SK-N-SH (cell line): ENCODE measurements around the gene SLC17A9. TPM values are rescaled to one million over a fixed set of nuclear protein-coding genes. Genes with fewer than 3 reads are reported as not detected.
A peak's percentile ranks its signal among the peaks of the same experiment; 100 is the strongest.

Source experiments
- CTCF ChIA-PET: fragments of 300-600, 350-600 bp; formaldehyde crosslinking; extraction: SDS; loops from one replicate; lab custom pipeline; 2021; lab: Yijun Ruan, JAX
- POLR2A ChIA-PET: fragments of 350-600 bp; sonication (Branson Sonifier 250); formaldehyde crosslinking; extraction: SDS; loops from one replicate; lab custom pipeline; 2020; ENCODE audit warnings: antibody characterized with exemption, inconsistent platforms; lab: Yijun Ruan, JAX
- DNase-seq: peaks from one replicate; pipeline ENCODE4 v3.0.0; 2012
- H2AFZ ChIP-seq: fragments of 200-600 bp; sonication (generic); 2 replicates; pipeline ENCODE4 v1.8.1; 2016; ENCODE audit warnings: antibody characterized with exemption, mild to moderate bottlenecking, low read depth
- H3F3A ChIP-seq: fragments of 200-600 bp; sonication (generic); replicated peaks from 2 replicates; pipeline ENCODE3; 2016; ENCODE audit warnings: antibody characterized with exemption, mild to moderate bottlenecking; ENCODE audit not compliant: insufficient read depth
- H3K27ac ChIP-seq, 2 experiments: fragments of 200-500 bp in 1 of 2; fragments of 200-600 bp in 1 of 2; sonication (Bioruptor generic) in 1 of 2; sonication (generic), shearing (Covaris generic) in 1 of 2; 2 replicates each; pipeline versions ENCODE4 v1.5.1 to v1.6.1; 2014 to 2016; ENCODE audit warnings: low read depth in 2 of 2, inconsistent platforms in 1 of 2, low read length in 1 of 2, mild to moderate bottlenecking in 1 of 2, mixed read lengths in 1 of 2
- H3K27me3 ChIP-seq: fragments of 200-600 bp; sonication (generic), shearing (Covaris generic); 2 replicates; pipeline ENCODE4 v1.6.1; 2016; ENCODE audit warnings: mixed run types; ENCODE audit not compliant: insufficient read depth
- H3K36me3 ChIP-seq, 2 experiments: fragments of 200-500 bp in 1 of 2; fragments of 200-600 bp in 1 of 2; sonication (Bioruptor generic) in 1 of 2; sonication (generic) in 1 of 2; replicated peaks in 1 of 2; 2 replicates each; pipeline versions ENCODE3 to v1.5.1; 2014 to 2016; ENCODE audit warnings: low read length in 1 of 2, mild to moderate bottlenecking in 1 of 2; ENCODE audit not compliant: insufficient read depth in 2 of 2, control insufficient read depth in 1 of 2
- H3K4me1 ChIP-seq, 2 experiments: fragments of 200-500 bp in 1 of 2; fragments of 200-600 bp in 1 of 2; sonication (Bioruptor generic) in 1 of 2; sonication (generic), shearing (Covaris generic) in 1 of 2; 2 replicates each; pipeline versions ENCODE4 v1.5.1 to v1.6.1; 2014 to 2016; ENCODE audit warnings: low read depth in 1 of 2, low read length in 1 of 2, mixed run types in 1 of 2; ENCODE audit not compliant: insufficient read depth in 2 of 2, control insufficient read depth in 1 of 2
- H3K4me2 ChIP-seq: fragments of 200-600 bp; sonication (generic), shearing (Covaris generic); 2 replicates; pipeline ENCODE4 v1.6.1; 2017; ENCODE audit warnings: mixed run types
- H3K4me3 ChIP-seq, 2 experiments: fragments of 200-500 bp in 1 of 2; fragments of 200-600 bp in 1 of 2; sonication (Bioruptor generic) in 1 of 2; sonication (generic), shearing (Covaris generic) in 1 of 2; 2 replicates each; pipeline versions ENCODE4 v1.5.1 to v1.8.1; 2014 to 2016; ENCODE audit warnings: low read depth in 2 of 2, inconsistent platforms in 1 of 2, low read length in 1 of 2, mild to moderate bottlenecking in 1 of 2, mixed read lengths in 1 of 2, moderate library complexity in 1 of 2
- H3K79me2 ChIP-seq: fragments of 200-600 bp; sonication (generic); 2 replicates; pipeline ENCODE4 v1.8.1; 2017; ENCODE audit warnings: mild to moderate bottlenecking; ENCODE audit not compliant: insufficient read depth
- H3K9ac ChIP-seq: fragments of 200-600 bp; sonication (generic); 2 replicates; pipeline ENCODE4 v1.6.1; 2017; ENCODE audit warnings: mixed run types
- H3K9me2 ChIP-seq: fragments of 200-600 bp; sonication (generic); 2 replicates; pipeline ENCODE4 v1.6.1; 2017; ENCODE audit warnings: mixed run types
- H3K9me3 ChIP-seq: fragments of 200-600 bp; sonication (generic); 2 replicates; pipeline ENCODE4 v1.6.1; 2017; ENCODE audit warnings: mixed run types, mild to moderate bottlenecking, moderate library complexity
- H4K20me1 ChIP-seq: fragments of 200-600 bp; sonication (generic); 2 replicates; pipeline ENCODE4 v1.6.1; 2017; ENCODE audit warnings: mild to moderate bottlenecking, mixed run types; ENCODE audit not compliant: insufficient read depth
- ELF1 ChIP-seq: IDR thresholded peaks from 2 replicates; pipeline ENCODE4 v1.4.0; 2012
- EP300 ChIP-seq, 2 experiments: IDR thresholded peaks; 2 replicates each; pipeline versions ENCODE4 v1.4.0 to v1.6.1; 2012; ENCODE audit warnings: borderline replicate concordance in 1 of 2, low read depth in 1 of 2, low read length in 1 of 2
- FOXM1 ChIP-seq: IDR thresholded peaks from 2 replicates; pipeline ENCODE4 v1.4.0; 2012; ENCODE audit warnings: low read depth, mild to moderate bottlenecking
- JUND ChIP-seq: IDR thresholded peaks from 2 replicates; pipeline ENCODE4 v1.4.0; 2012
- MXI1 ChIP-seq: IDR thresholded peaks from 2 replicates; pipeline ENCODE4 v1.6.1; 2012; ENCODE audit warnings: mild to moderate bottlenecking, low read depth, low read length, improper control_type of control experiment
- NRF1 ChIP-seq: IDR thresholded peaks from 2 replicates; pipeline ENCODE4 v1.6.1; 2012; ENCODE audit warnings: low read depth, mild to moderate bottlenecking, low read length
- RAD21 ChIP-seq: IDR thresholded peaks from 2 replicates; pipeline ENCODE4 v1.6.1; 2012; ENCODE audit warnings: mild to moderate bottlenecking, low read length
- RCOR1 ChIP-seq: fragments of 150-350 bp; IDR thresholded peaks from 2 replicates; pipeline ENCODE4 v1.6.1; 2017; ENCODE audit warnings: antibody characterized with exemption, low read length
- RFX5 ChIP-seq: IDR thresholded peaks from 2 replicates; pipeline ENCODE4 v1.6.1; 2012; ENCODE audit warnings: mild to moderate bottlenecking, improper control_type of control experiment, low read length
- SMC3 ChIP-seq: IDR thresholded peaks from 2 replicates; pipeline ENCODE4 v1.6.1; 2012; ENCODE audit warnings: low read depth, low read length, improper control_type of control experiment
- WGBS: methylation state at CpG from one replicate; pipeline ENCODE4 v1.1.6; 2017; ENCODE audit warnings: low lambda C conversion rate; 5-methylcytosine and 5-hydroxymethylcytosine counted together
- polyA plus RNA-seq, 3 experiments: library from polyadenylated mRNA; depleted of rRNA; stranded (reverse); fragments of >200 nt; gene quantifications; 2 replicates each; pipeline ENCODE4 v1.2.3, GENCODE V29; 2012
- TF ChIP-seq, protein P1 (sequence below): fragments of 200-600 bp; sonication (generic); IDR thresholded peaks from 2 replicates; pipeline ENCODE4 v1.6.1; 2017; ENCODE audit warnings: antibody characterized with exemption, mild to moderate bottlenecking, moderate library complexity
- TF ChIP-seq, protein P2 (sequence below): fragments of 150-350 bp; IDR thresholded peaks from 2 replicates; pipeline ENCODE4 v1.6.1; 2017; ENCODE audit warnings: antibody characterized with exemption, low read length, low read depth, borderline replicate concordance
- TF ChIP-seq, protein P3 (sequence below): IDR thresholded peaks from 2 replicates; pipeline ENCODE4; 2012
- TF ChIP-seq, protein P4 (sequence below): IDR thresholded peaks from 2 replicates; pipeline ENCODE4 v1.4.0; 2012; ENCODE audit warnings: low read depth

SLC17A9 gene
- polyA plus RNA-seq, 1 of the 3 experiments (the other 2 are of a cell fraction), result not detected

DNA sequence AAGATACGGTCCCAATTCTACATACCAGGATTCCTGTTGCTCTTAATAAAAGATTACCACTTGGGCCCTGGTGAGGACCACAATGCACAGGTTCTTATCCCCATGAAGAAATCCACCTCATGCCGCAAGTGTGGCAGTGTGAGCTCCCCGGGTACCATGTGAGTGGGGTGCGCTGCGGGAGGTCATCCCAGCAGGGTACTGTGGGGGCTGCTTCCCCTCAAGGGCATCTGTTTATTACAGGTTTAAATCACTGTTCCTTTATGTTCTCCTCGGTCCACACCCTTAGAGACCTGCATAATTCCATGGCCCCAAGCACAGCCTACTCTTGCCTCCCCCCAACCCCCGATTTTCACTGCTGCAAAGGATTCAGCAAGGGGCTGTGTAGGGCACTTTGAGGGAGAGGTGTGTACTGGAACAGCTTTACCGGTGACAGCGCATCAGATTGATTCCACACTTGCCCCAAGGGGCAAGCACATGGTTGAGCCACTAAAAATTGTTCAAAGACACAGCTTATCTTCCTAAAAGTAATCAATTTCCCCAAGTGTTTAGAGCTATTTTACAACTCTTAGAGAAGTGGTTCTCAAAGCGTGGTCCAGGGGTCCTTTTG is 32.4 kb upstream of the SLC17A9 start:
- no peak for TF ChIP-seq EP300 (IDR thresholded peaks at IDR 0.05; ENCODE audit: borderline replicate concordance in 1 of 2, low read depth in 1 of 2, low read length in 1 of 2)
- TF ChIP-seq JUND, result no peak
- TF ChIP-seq, protein P1, sequence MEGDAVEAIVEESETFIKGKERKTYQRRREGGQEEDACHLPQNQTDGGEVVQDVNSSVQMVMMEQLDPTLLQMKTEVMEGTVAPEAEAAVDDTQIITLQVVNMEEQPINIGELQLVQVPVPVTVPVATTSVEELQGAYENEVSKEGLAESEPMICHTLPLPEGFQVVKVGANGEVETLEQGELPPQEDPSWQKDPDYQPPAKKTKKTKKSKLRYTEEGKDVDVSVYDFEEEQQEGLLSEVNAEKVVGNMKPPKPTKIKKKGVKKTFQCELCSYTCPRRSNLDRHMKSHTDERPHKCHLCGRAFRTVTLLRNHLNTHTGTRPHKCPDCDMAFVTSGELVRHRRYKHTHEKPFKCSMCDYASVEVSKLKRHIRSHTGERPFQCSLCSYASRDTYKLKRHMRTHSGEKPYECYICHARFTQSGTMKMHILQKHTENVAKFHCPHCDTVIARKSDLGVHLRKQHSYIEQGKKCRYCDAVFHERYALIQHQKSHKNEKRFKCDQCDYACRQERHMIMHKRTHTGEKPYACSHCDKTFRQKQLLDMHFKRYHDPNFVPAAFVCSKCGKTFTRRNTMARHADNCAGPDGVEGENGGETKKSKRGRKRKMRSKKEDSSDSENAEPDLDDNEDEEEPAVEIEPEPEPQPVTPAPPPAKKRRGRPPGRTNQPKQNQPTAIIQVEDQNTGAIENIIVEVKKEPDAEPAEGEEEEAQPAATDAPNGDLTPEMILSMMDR, result no peak
- TF ChIP-seq, all 33 proteins: peak for 0

DNA sequence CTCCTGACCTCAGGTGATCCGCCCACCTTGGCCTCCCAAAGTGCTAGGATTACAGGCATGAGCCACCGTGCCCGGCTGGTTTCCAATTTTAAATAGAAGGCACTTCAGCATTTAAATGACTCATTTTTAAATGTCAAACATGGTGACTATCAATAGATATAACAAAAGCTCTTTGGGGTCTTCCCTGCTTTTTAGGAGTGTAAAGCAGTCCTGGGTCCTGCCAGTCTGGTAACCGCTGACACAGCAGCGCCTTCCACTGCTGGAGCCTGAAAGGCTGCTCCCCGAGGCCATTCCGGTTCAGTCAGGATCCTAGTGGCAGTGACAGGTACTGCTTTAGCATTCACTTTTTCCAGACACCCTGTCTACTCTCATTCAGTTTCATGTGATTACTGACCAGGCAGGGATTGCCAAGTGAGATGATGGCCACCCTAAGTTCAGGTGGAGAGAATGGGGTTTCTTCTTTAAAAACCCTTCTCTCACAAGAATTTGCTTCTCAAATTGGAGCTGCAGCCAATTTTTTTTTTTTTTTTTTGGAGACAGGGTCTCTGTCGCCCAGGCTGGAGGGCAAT is 31.3 kb upstream of the SLC17A9 start:
- Histone ChIP-seq H3K27ac (peak overlapping the region in 1 of 2 experiments; percentile 35; a peak in 1 of 4 replicates), H3K9me2 (no peaks in the 10 kb centered on the region), H2AFZ (no peak overlapping the region), H3K79me2 (peaks cover 97% of the 10 kb centered on the region), H3K9ac (no peak overlapping the region), H4K20me1 (peaks cover 93% of the 10 kb centered on the region), H3K4me3 (no peak overlapping the region), H3K36me3 (no peaks in the 10 kb centered on the region), H3K27me3 (no peaks in the 10 kb centered on the region), H3K4me2 (peak overlapping the region; percentile 42; the same call in 1 of the 2 replicates), H3F3A (peaks cover 10% of the 10 kb centered on the region), H3K9me3 (no peaks in the 10 kb centered on the region), H3K4me1 (peaks cover 26 to 37% of the 10 kb centered on the region in 2 experiments; a peak in 3 of 4 replicates)
- peak; percentile 39; the same call in 1 of the 2 replicates for TF ChIP-seq RFX5
- peak; percentile 27; the same call in 1 of the 2 replicates for TF ChIP-seq SMC3
- TF ChIP-seq ELF1, result no peak
- TF ChIP-seq RCOR1, result 0 out of 2 replicates have a peak, but pooled peaks have one; percentile 32
- TF ChIP-seq, protein P2, sequence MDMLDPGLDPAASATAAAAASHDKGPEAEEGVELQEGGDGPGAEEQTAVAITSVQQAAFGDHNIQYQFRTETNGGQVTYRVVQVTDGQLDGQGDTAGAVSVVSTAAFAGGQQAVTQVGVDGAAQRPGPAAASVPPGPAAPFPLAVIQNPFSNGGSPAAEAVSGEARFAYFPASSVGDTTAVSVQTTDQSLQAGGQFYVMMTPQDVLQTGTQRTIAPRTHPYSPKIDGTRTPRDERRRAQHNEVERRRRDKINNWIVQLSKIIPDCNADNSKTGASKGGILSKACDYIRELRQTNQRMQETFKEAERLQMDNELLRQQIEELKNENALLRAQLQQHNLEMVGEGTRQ, result no peak
- peak; percentile 80 for TF ChIP-seq MXI1
- TF ChIP-seq, protein P3, sequence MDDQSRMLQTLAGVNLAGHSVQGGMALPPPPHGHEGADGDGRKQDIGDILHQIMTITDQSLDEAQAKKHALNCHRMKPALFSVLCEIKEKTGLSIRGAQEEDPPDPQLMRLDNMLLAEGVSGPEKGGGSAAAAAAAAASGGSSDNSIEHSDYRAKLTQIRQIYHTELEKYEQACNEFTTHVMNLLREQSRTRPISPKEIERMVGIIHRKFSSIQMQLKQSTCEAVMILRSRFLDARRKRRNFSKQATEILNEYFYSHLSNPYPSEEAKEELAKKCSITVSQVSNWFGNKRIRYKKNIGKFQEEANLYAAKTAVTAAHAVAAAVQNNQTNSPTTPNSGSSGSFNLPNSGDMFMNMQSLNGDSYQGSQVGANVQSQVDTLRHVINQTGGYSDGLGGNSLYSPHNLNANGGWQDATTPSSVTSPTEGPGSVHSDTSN, result 0 out of 2 replicates have a peak, but pooled peaks have one; percentile 21
- TF ChIP-seq, protein P1, result peak; percentile 65
- peak; percentile 50 for TF ChIP-seq RAD21
- TF ChIP-seq EP300 (IDR thresholded peaks at IDR 0.05; ENCODE audit: borderline replicate concordance in 1 of 2, low read depth in 1 of 2, low read length in 1 of 2), result 0 out of 4 replicates have a peak, but pooled peaks of 1 of the 2 experiments have one; percentile 16
- no peak for TF ChIP-seq NRF1
- no peak for TF ChIP-seq FOXM1
- TF ChIP-seq, protein P4, sequence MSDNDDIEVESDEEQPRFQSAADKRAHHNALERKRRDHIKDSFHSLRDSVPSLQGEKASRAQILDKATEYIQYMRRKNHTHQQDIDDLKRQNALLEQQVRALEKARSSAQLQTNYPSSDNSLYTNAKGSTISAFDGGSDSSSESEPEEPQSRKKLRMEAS, result no peak
- ChIA-PET CTCF (interaction anchor here (0.5 to 17.1 kb wide), 13 partner anchors 9 to 88 kb away, joined by 3 to 181 read pairs (median 7); partner anchors contain the start of gene GID8), POLR2A (no interaction called here)
- peak; percentile 81 for DNase-seq
- 70% methylated on average over 4 of the region's 8 CpGs for WGBS

More for the DNA sequence above, 32.4 kb upstream of the SLC17A9 start:
- H3K9me2 ChIP-seq, result no peaks in the 10 kb centered on the region
- H2AFZ ChIP-seq, result no peak overlapping the region
- no peak overlapping the region for H3K4me3 ChIP-seq
- no peaks in the 10 kb centered on the region for H3K36me3 ChIP-seq
- peaks cover 100% of the 10 kb centered on the region for H4K20me1 ChIP-seq
- no peaks in the 10 kb centered on the region for H3K9me3 ChIP-seq
- H3K9ac ChIP-seq, result no peak overlapping the region
- CTCF ChIA-PET, result interaction anchor here (0.8 to 17.1 kb wide), 9 partner anchors 10 to 65 kb away, joined by 3 to 181 read pairs (median 9); partner anchors contain the start of gene GID8
- H3F3A ChIP-seq, result peaks cover 7% of the 10 kb centered on the region
- H3K4me2 ChIP-seq, result no peak overlapping the region
- POLR2A ChIA-PET, result no interaction called here
- H3K4me1 ChIP-seq, result peaks cover 26 to 35% of the 10 kb centered on the region in 2 experiments; a peak in 3 of 4 replicates
- H3K27me3 ChIP-seq, result no peaks in the 10 kb centered on the region
- WGBS, result 92% methylated on average over 10 of the region's 10 CpGs
- H3K27ac ChIP-seq, result no peak overlapping the region
- peaks cover 100% of the 10 kb centered on the region for H3K79me2 ChIP-seq
- DNase-seq, result no peak
